HepG2 (cell line): ENCODE measurements around the gene PEX11B. TPM values are rescaled to one million over a fixed set of nuclear protein-coding genes. Genes with fewer than 3 reads are reported as not detected.

ENCODE experiments used
- ATAC-seq: fragments of 200-7000 bp; cut with Tn5 transposase; 3 replicates; pipeline ENCODE4 v1.9.1; 2020; ENCODE audit warnings: mild to moderate bottlenecking, moderate library complexity
- BruUV-seq: library from RNA; stranded (reverse); fragments of 400-500 nt; replicated peaks from 2 replicates; lab custom pipeline; 2021; lab: Mats Ljungman, UMichigan
- CTCF ChIA-PET: fragments of 300-600 bp; formaldehyde crosslinking; extraction: SDS; loops from one replicate; lab custom pipeline; 2021; ENCODE audit warnings: low total read pairs, inconsistent platforms, low intra/inter-chr PET ratio; lab: Yijun Ruan, JAX
- POLR2A ChIA-PET: fragments of 350-600 bp; sonication (Branson Sonifier 250); formaldehyde crosslinking; loops from one replicate; lab custom pipeline; 2020; ENCODE audit warnings: antibody characterized with exemption, inconsistent platforms; lab: Yijun Ruan, JAX
- DNase-seq: peaks from one replicate; pipeline ENCODE4 v3.0.0-alpha.2; 2015; ENCODE audit warnings: low spot score
- FAIRE-seq: peaks from 3 replicates; lab custom pipeline; 2011; peaks lifted over from hg19 to GRCh38; lab: Jason Lieb, UNC
- H2AFZ ChIP-seq: one replicate; pipeline ENCODE4 v1.6.1; 2011; ENCODE audit warnings: low read length, inconsistent platforms
- H3K27ac ChIP-seq: fragments of 300-600 bp; 3 replicates; pipeline ENCODE4 v1.8.0; 2011; ENCODE audit warnings: mixed run types, mild to moderate bottlenecking, mixed read lengths, low read length, inconsistent platforms; ENCODE audit not compliant: insufficient read depth; ENCODE audit errors: extremely low read length
- H3K27me3 ChIP-seq, 2 experiments: fragments of 200-600 bp in 1 of 2; 2 replicates in 1 of 2; 3 replicates in 1 of 2; pipeline versions ENCODE4 v1.6.0 to v1.8.0; 2011; ENCODE audit warnings: low read length in 2 of 2, mild to moderate bottlenecking in 2 of 2, moderate library complexity in 2 of 2, inconsistent platforms in 1 of 2; ENCODE audit not compliant: insufficient read depth in 2 of 2, control insufficient read depth in 1 of 2
- H3K36me3 ChIP-seq, 2 experiments: fragments of 200-600 bp in 1 of 2; replicated peaks in 1 of 2; 2 replicates in 1 of 2; 3 replicates in 1 of 2; pipeline versions ENCODE4 v1.5.1 to v1.8.0; 2011; ENCODE audit warnings: low read length in 2 of 2, inconsistent platforms in 1 of 2; ENCODE audit not compliant: insufficient read depth in 2 of 2, control insufficient read depth in 1 of 2
- H3K4me1 ChIP-seq: 2 replicates; pipeline ENCODE4 v1.5.1; 2012; ENCODE audit warnings: low read length, inconsistent platforms; ENCODE audit not compliant: insufficient read depth
- H3K4me2 ChIP-seq: 2 replicates; pipeline ENCODE4 v1.6.0; 2011; ENCODE audit warnings: low read depth, low read length, inconsistent platforms
- H3K4me3 ChIP-seq, 3 experiments: fragments of 200-600 bp in 1 of 3; sonication (generic), shearing (Covaris generic) in 1 of 3; replicated peaks in 1 of 3; 2 replicates each; pipeline ENCODE4 v1.5.1; 2011 to 2016; ENCODE audit warnings: low read length in 3 of 3, inconsistent platforms in 2 of 3, low read depth in 2 of 3, mild to moderate bottlenecking in 2 of 3, control low read depth in 1 of 3, mixed read lengths in 1 of 3; ENCODE audit not compliant: insufficient read depth in 1 of 3
- H3K79me2 ChIP-seq: one replicate; pipeline ENCODE4 v1.6.1; 2011; ENCODE audit warnings: low read length, inconsistent platforms; ENCODE audit not compliant: insufficient read depth
- H3K9ac ChIP-seq: 2 replicates; pipeline ENCODE4 v1.6.0; 2011; ENCODE audit warnings: mild to moderate bottlenecking, low read depth, low read length, inconsistent platforms; ENCODE audit not compliant: insufficient read depth
- H3K9me3 ChIP-seq: 2 replicates; pipeline ENCODE4 v1.5.1; 2012; ENCODE audit warnings: mild to moderate bottlenecking, low read length
- H4K20me1 ChIP-seq: 2 replicates; pipeline ENCODE4 v1.6.0; 2011; ENCODE audit warnings: inconsistent platforms, mild to moderate bottlenecking, low read length, moderate library complexity; ENCODE audit not compliant: insufficient read depth
- ARNT ChIP-seq: fragments of 450-650 bp; IDR thresholded peaks from 2 replicates; pipeline ENCODE4 v1.6.1; 2017
- CBX5 ChIP-seq: sonication (generic); formaldehyde crosslinking; IDR thresholded peaks from 2 replicates; pipeline ENCODE4 v1.4.0; 2020; ENCODE audit warnings: missing genetic modification reagents, borderline replicate concordance
- DNMT3B ChIP-seq: conservative IDR thresholded peaks from 2 replicates; pipeline ENCODE4 v1.6.1; 2016; ENCODE audit warnings: missing biosample characterization, control low read depth
- HDAC2 ChIP-seq: sonication (generic); formaldehyde crosslinking; IDR thresholded peaks from 2 replicates; pipeline ENCODE4 v1.4.0; 2020; ENCODE audit warnings: missing genetic modification reagents
- HNF4A ChIP-seq: sonication (generic); formaldehyde crosslinking; IDR thresholded peaks from 2 replicates; pipeline ENCODE4 v1.4.0; 2020; ENCODE audit warnings: missing genetic modification reagents
- MEIS1 ChIP-seq: sonication (generic); formaldehyde crosslinking; IDR thresholded peaks from 2 replicates; pipeline ENCODE4 v1.9.0; 2021; ENCODE audit warnings: mild to moderate bottlenecking, missing genetic modification reagents, moderate library complexity, borderline replicate concordance
- NRL ChIP-seq: sonication (generic); formaldehyde crosslinking; IDR thresholded peaks from 2 replicates; pipeline ENCODE4 v1.5.0; 2020; ENCODE audit warnings: missing genetic modification reagents, mild to moderate bottlenecking, moderate library complexity, borderline replicate concordance
- TBX2 ChIP-seq: sonication (generic); formaldehyde crosslinking; IDR thresholded peaks from 2 replicates; pipeline ENCODE4 v1.5.0; 2020; ENCODE audit warnings: missing genetic modification reagents, mild to moderate bottlenecking, borderline replicate concordance
- ZEB1 ChIP-seq: IDR thresholded peaks from 2 replicates; pipeline ENCODE4 v1.6.1; 2012; ENCODE audit warnings: mild to moderate bottlenecking, low read depth, inconsistent platforms; ENCODE audit not compliant: insufficient replicate concordance
- ZFY ChIP-seq: sonication (generic); formaldehyde crosslinking; IDR thresholded peaks from 2 replicates; pipeline ENCODE4 v1.4.0; 2020; ENCODE audit warnings: missing genetic modification reagents
- ZNF550 ChIP-seq: sonication (generic); formaldehyde crosslinking; IDR thresholded peaks from 2 replicates; pipeline ENCODE4 v1.4.0; 2020; ENCODE audit warnings: mild to moderate bottlenecking, missing genetic modification reagents, borderline replicate concordance
- ZNF713 ChIP-seq: sonication (generic); formaldehyde crosslinking; IDR thresholded peaks from 2 replicates; pipeline ENCODE4 v1.4.0; 2020; ENCODE audit warnings: mild to moderate bottlenecking, missing genetic modification reagents
- WGBS: methylation state at CpG from one replicate; pipeline ENCODE4 v1.1.6; 2017; ENCODE audit warnings: low lambda C conversion rate; 5-methylcytosine and 5-hydroxymethylcytosine counted together
- in situ Hi-C: cut with HindIII; loops from 2 replicates; pipeline ENCODE4 v1.10.0; 2017; ENCODE audit warnings: low pct_unique_long_range_greater_than_20kb; ENCODE audit not compliant: extremely low pct_ligation_motif_present
- intact Hi-C: fragments of 100-400 bp; cut with micrococcal nuclease; formaldehyde crosslinking; loops from one replicate; pipeline ENCODE4 v1.10.0; 2022; ENCODE audit not compliant: unreplicated experiment
- polyA plus RNA-seq, 8 experiments: library from polyadenylated mRNA; depleted of rRNA in 3 of 8; stranded (reverse) in 7 of 8; unstranded in 1 of 8; fragments of >200 nt; fragmentation: Illumina TruSeq in 4 of 8; extraction: Trizol in 4 of 8; gene quantifications; 2 replicates each; pipeline versions ENCODE4 v1.2.1 to v1.2.3, GENCODE V29; 2011 to 2016; ENCODE audit warnings: low read depth in 4 of 8, missing spikeins in 1 of 8, mixed read lengths in 1 of 8; ENCODE audit not compliant: insufficient read depth in 1 of 8
- total RNA-seq, 5 experiments: library from RNA; depleted of rRNA; stranded (reverse); fragments of >200 nt; fragmentation: Illumina TruSeq; extraction: Trizol; gene quantifications; 2 replicates each; pipeline ENCODE4 v1.2.3, GENCODE V29; 2016; ENCODE audit warnings: low read depth in 1 of 5
- TF ChIP-seq, protein P1 (sequence below): sonication (generic); formaldehyde crosslinking; IDR thresholded peaks from 2 replicates; pipeline ENCODE4 v1.9.0; 2022; ENCODE audit warnings: missing genetic modification reagents, mild to moderate bottlenecking, borderline replicate concordance

PEX11B gene
- total and polyA plus RNA-seq, 2 of the 13 experiments (the other 11 are each of a cell fraction or from before 2014, with no cell fraction given): 21.6 to 48.4 TPM

DNA sequence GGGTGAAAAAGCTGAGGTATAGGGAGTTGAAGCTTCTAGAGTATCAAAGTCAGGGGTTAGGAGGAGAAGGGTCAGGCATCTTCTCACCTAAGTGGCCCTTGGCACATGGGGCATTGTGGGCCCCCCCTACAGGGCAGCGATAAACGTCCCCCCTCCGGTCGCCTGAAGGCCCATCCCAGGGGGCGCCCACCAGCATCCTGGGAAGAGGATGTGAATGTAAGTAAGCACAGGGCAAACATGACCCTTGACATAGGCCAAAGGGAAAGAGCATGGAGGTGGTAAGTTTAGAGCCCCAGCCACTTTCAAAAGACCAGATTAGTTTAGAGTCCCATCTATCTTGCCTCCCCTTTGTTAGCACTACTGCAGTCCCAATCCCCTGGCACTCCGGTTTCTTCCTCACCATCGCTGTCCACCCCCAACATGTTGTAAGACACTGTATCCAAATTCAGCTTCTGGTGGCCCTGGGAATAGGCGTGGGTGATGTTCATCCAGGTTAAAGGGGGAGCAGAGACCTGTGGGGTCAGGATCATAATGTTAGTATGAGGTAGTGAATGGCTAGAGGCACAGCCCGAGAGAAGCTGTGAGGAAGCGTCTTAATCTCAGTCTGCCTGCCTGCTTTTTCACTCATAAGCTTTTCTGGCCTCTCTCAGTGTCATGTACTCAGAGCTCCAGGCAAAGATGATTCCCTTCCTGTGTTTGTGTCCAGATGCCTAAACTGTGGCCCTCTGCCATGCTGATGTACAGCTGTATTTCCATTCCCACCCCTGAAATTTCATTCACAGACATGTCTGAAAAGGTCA lies 11.4 kb downstream of the PEX11B start (continued):
- TF ChIP-seq ZEB1 (no peak), HNF4A (CRISPR knock-in tag) (peak; percentile 34; the same call in 1 of the 2 replicates), ARNT (no peak), ZNF550 (CRISPR knock-in tag) (no peak)

- no TSS peak for BruUV-seq
- 79% methylated on average over 12 of the region's 12 CpGs for WGBS
Observed at GRCh38 chr1:145901312-145902021, 17.1 kb downstream of the PEX11B start.

More at GRCh38 chr1:145901312-145902021, 17.1 kb downstream of the PEX11B start:
- no peaks in the 10 kb centered on the region for H3K27me3 ChIP-seq
- no peaks in the 10 kb centered on the region for H3K36me3 ChIP-seq
- in situ Hi-C loops (no loop called here), intact Hi-C loops (no loop called here)
- no peaks in the 10 kb centered on the region for H4K20me1 ChIP-seq
- H3K9me3 ChIP-seq: no peaks in the 10 kb centered on the region
- TF ChIP-seq MEIS1 (CRISPR knock-in tag) (no peak), TBX2 (no peak), CBX5 (CRISPR knock-in tag) (no peak), DNMT3B (CRISPR knock-in tag) (no peak), ZFY (CRISPR knock-in tag) (no peak), NRL (CRISPR knock-in tag) (no peak), HDAC2 (CRISPR knock-in tag) (no peak), ZNF713 (CRISPR knock-in tag) (no peak)
- TF ChIP-seq, protein P1, sequence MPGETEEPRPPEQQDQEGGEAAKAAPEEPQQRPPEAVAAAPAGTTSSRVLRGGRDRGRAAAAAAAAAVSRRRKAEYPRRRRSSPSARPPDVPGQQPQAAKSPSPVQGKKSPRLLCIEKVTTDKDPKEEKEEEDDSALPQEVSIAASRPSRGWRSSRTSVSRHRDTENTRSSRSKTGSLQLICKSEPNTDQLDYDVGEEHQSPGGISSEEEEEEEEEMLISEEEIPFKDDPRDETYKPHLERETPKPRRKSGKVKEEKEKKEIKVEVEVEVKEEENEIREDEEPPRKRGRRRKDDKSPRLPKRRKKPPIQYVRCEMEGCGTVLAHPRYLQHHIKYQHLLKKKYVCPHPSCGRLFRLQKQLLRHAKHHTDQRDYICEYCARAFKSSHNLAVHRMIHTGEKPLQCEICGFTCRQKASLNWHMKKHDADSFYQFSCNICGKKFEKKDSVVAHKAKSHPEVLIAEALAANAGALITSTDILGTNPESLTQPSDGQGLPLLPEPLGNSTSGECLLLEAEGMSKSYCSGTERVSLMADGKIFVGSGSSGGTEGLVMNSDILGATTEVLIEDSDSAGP (CRISPR knock-in tag): no peak
- DNase-seq (no peak), ATAC-seq (peak; percentile 20; the same call in 1 of the 3 replicates), FAIRE-seq (no peak)
- peaks cover 77% of the 10 kb centered on the region for H3K4me1 ChIP-seq
- H2AFZ ChIP-seq: no peak overlapping the region
- H3K4me2 ChIP-seq: no peak overlapping the region
- ChIA-PET POLR2A (no interaction called here), CTCF (interaction anchor here (2.3 kb wide), 1 partner anchor 9 kb away, joined by 7 read pairs; no protein-coding TSS in a partner anchor)
- no peak overlapping the region for H3K9ac ChIP-seq
- H3K4me3 ChIP-seq: no peak overlapping the region
- no peak overlapping the region for H3K27ac ChIP-seq
- no peaks in the 10 kb centered on the region for H3K79me2 ChIP-seq
